Suprapubic skin (tissue), 4 donors: ENCODE data around the gene SLX4. TPM values are rescaled to one million over a fixed set of nuclear protein-coding genes. Genes with fewer than 3 reads are reported as not detected.

ENCODE experiments used
- DNase-seq, 2 donors: peaks; one replicate each; pipeline ENCODE4 v3.0.0-alpha.2; 2019; ENCODE audit warnings: low spot score in 2 of 2
- H3K27ac ChIP-seq: fragments of 200-600 bp; sonication (generic); one replicate; pipeline ENCODE4 v1.5.1; 2019
- H3K27me3 ChIP-seq: fragments of 200-600 bp; sonication (generic); one replicate; pipeline ENCODE4 v1.5.1; 2019
- H3K36me3 ChIP-seq: fragments of 200-600 bp; sonication (generic); one replicate; pipeline ENCODE4 v1.5.1; 2019
- H3K4me1 ChIP-seq: fragments of 200-600 bp; sonication (generic); one replicate; pipeline ENCODE4 v1.5.1; 2019
- H3K4me3 ChIP-seq: fragments of 200-600 bp; sonication (generic); one replicate; pipeline ENCODE4 v1.5.1; 2019; ENCODE audit warnings: mild to moderate bottlenecking
- H3K9me3 ChIP-seq: fragments of 200-600 bp; sonication (generic); one replicate; pipeline ENCODE4 v1.5.1; 2019
- CTCF ChIP-seq, 2 donors: fragments of 200-600 bp in 1 of 2; fragments of 450-650 bp in 1 of 2; sonication (generic) in 1 of 2; IDR thresholded peaks; one replicate each; pipeline ENCODE4 v1.5.1; 2016 to 2019; ENCODE audit warnings: antibody characterized with exemption in 2 of 2, mild to moderate bottlenecking in 1 of 2, moderate library complexity in 1 of 2
- EP300 ChIP-seq: sonication (generic); formaldehyde crosslinking; IDR thresholded peaks from one replicate; pipeline ENCODE4 v1.6.1; 2017; ENCODE audit warnings: antibody characterized with exemption
- POLR2A ChIP-seq, 2 donors: fragments of 450-650 bp; IDR thresholded peaks; one replicate each; pipeline ENCODE4 v1.6.1; 2017; ENCODE audit warnings: antibody characterized with exemption in 2 of 2, mild to moderate bottlenecking in 2 of 2, moderate library complexity in 2 of 2
- POLR2AphosphoS5 ChIP-seq, 3 donors: sonication (generic); formaldehyde crosslinking; IDR thresholded peaks; one replicate each; pipeline ENCODE4 v1.6.1; 2017; ENCODE audit warnings: antibody characterized with exemption in 3 of 3
- WGBS: methylation state at CpG from one replicate; pipeline ENCODE4 v1.1.5; 2018; 5-methylcytosine and 5-hydroxymethylcytosine counted together
- total RNA-seq, 4 donors: library from RNA; depleted of rRNA; stranded (reverse); fragments of >200 nt; gene quantifications; one replicate each; pipeline ENCODE4 v1.1.0, GENCODE V29; 2016

The SLX4 gene
- total RNA-seq, 4 donors from 2014 or later, result 2.9 to 6.0 (median 4.5) TPM

- no peak for DNase-seq
- H3K27ac ChIP-seq, result no peak overlapping the region
- no peak overlapping the region for H3K4me3 ChIP-seq
- H3K4me1 ChIP-seq, result no peaks in the 10 kb centered on the region
- H3K9me3 ChIP-seq, result no peaks in the 10 kb centered on the region
- TF ChIP-seq EP300 (no peak), POLR2AphosphoS5 (IDR thresholded peaks at IDR 0.05) (no peak), CTCF (IDR thresholded peaks at IDR 0.05) (no peak), POLR2A (IDR thresholded peaks at IDR 0.05) (no peak)
- 70% methylated on average over 11 of the region's 11 CpGs for WGBS
- H3K27me3 ChIP-seq, result no peaks in the 10 kb centered on the region
- H3K36me3 ChIP-seq, result no peaks in the 10 kb centered on the region
Observed at GRCh38 chr16:3553138-3553923, 58.1 kb downstream of the SLX4 start.

GRCh38 chr16:3550851-3551847, 60.3 kb downstream of the SLX4 start:
- no peaks in the 10 kb centered on the region for H3K9me3 ChIP-seq
- no peak for DNase-seq
- H3K36me3 ChIP-seq, result no peaks in the 10 kb centered on the region
- H3K27me3 ChIP-seq, result no peaks in the 10 kb centered on the region
- no peaks in the 10 kb centered on the region for H3K4me1 ChIP-seq
- no peak overlapping the region for H3K4me3 ChIP-seq
- no peak overlapping the region for H3K27ac ChIP-seq
- TF ChIP-seq CTCF (IDR thresholded peaks at IDR 0.05), result peak in 1 of 2 donors; percentile 10
- TF ChIP-seq EP300, result no peak
- no peak for TF ChIP-seq POLR2A (IDR thresholded peaks at IDR 0.05)
- TF ChIP-seq POLR2AphosphoS5 (IDR thresholded peaks at IDR 0.05), result no peak
- WGBS, result 95% methylated on average over 6 of the region's 6 CpGs

GRCh38 chr16:3549906-3550305, 61.5 kb downstream of the SLX4 start:
- TF ChIP-seq CTCF (IDR thresholded peaks at IDR 0.05) (no peak), POLR2AphosphoS5 (IDR thresholded peaks at IDR 0.05) (no peak), POLR2A (IDR thresholded peaks at IDR 0.05) (no peak)
- H3K4me1 ChIP-seq, result no peaks in the 10 kb centered on the region
- no CpG with 5 or more reads among the region's 2 CpGs for WGBS
- H3K4me3 ChIP-seq, result no peak overlapping the region
- DNase-seq, result no peak
- H3K27ac ChIP-seq, result no peak overlapping the region
- H3K9me3 ChIP-seq, result no peaks in the 10 kb centered on the region
- H3K27me3 ChIP-seq, result no peaks in the 10 kb centered on the region
- H3K36me3 ChIP-seq, result no peaks in the 10 kb centered on the region

- no peak for DNase-seq
- no peaks in the 10 kb centered on the region for H3K36me3 ChIP-seq
- 88% methylated on average over 13 of the region's 15 CpGs for WGBS
- no peaks in the 10 kb centered on the region for H3K27me3 ChIP-seq
- H3K9me3 ChIP-seq, result no peaks in the 10 kb centered on the region
- no peak for TF ChIP-seq POLR2A (IDR thresholded peaks at IDR 0.05)
- no peak for TF ChIP-seq POLR2AphosphoS5 (IDR thresholded peaks at IDR 0.05)
- TF ChIP-seq CTCF (IDR thresholded peaks at IDR 0.05), result no peak
- no peaks in the 10 kb centered on the region for H3K4me1 ChIP-seq
- H3K4me3 ChIP-seq, result no peak overlapping the region
- no peak overlapping the region for H3K27ac ChIP-seq
Observed at GRCh38 chr16:3548859-3549258, 62.5 kb downstream of the SLX4 start.

GRCh38 chr16:3548445-3548844, 63.0 kb downstream of the SLX4 start:
- Histone ChIP-seq H3K27me3 (no peaks in the 10 kb centered on the region), H3K36me3 (no peaks in the 10 kb centered on the region), H3K27ac (no peak overlapping the region), H3K4me3 (no peak overlapping the region), H3K9me3 (no peaks in the 10 kb centered on the region), H3K4me1 (no peaks in the 10 kb centered on the region)
- TF ChIP-seq EP300, result no peak
- no peak for TF ChIP-seq POLR2A (IDR thresholded peaks at IDR 0.05)
- TF ChIP-seq CTCF (IDR thresholded peaks at IDR 0.05), result no peak
- no peak for TF ChIP-seq POLR2AphosphoS5 (IDR thresholded peaks at IDR 0.05)
- DNase-seq, result no peak
- WGBS, result 71% methylated on average over 9 of the region's 10 CpGs
